Nucleus accumbens (tissue), 56 donors: Measurements from ENCODE around the gene ALK.
A peak's percentile ranks its signal among the peaks of the same experiment; 100 is the strongest.
"Not testable (repeated sequence)": the region's sequence is repeated elsewhere in the genome, so short reads cannot be mapped to it uniquely, and the experiment has no call there.

Experiments
- DNase-seq, 56 donors: peaks; one replicate each; lab custom pipeline; 2025; lab: John Stamatoyannopoulos, UW

Gene ALK

DNA sequence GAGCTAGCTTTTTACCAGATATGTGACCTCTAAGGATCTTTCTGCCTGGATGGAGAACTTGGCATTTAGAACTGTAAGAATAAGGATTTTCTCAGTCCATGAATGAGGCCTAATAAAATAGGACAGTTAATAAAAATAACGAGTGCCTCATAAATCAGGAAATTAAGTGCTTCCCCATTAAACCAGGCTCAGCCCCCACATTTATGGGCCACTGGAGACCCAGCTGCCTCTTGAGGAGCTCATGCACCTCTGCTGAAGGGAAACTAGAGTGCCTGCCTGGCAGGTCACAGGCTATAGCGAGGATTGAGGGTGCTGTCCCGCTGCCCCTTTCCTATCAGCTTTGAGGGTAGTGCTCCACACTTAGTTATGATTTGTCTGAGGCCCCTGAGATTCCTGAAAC is 158.0 kb downstream of the ALK start:
- no peak for DNase-seq

DNA sequence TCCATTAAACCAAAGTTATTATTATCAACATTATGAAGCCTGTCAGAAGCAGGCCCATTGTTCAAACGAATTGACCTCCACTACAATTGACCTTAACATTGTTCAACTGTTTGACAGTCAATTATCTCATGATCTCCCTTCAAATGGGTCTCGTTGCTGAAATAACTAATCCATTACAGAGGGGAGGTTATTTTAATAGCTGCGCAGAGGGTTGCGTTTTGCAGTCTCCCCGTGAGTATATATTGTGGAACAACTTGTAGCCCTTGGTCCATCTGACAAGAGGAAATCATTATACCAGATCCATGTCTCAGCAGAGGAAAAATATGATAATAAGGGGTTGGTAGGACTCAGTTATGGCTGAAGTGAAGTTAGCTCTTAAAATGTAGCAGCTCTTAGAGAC is 159.1 kb downstream of the ALK start:
- no peak for DNase-seq

DNA sequence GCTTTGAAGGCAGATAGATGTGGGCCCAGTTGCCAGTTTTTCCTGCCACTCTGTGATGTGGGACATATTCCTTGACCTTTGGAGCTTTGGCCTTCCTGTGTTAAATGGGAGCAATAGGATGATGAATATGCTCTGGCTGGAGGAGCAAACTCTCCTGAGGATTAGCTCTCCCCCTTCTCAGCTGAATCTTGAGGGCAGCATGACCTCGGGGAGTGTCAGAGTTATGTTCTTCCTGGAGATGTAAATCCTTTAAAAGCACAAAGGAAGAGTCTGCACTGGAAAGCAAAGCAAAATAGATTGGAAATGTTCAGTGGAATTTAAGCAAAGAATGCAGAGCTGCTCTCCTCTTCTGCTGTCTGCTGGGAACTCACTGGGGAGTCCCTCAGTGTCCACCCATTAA is 160.1 kb downstream of the ALK start:
- no peak for DNase-seq

DNA sequence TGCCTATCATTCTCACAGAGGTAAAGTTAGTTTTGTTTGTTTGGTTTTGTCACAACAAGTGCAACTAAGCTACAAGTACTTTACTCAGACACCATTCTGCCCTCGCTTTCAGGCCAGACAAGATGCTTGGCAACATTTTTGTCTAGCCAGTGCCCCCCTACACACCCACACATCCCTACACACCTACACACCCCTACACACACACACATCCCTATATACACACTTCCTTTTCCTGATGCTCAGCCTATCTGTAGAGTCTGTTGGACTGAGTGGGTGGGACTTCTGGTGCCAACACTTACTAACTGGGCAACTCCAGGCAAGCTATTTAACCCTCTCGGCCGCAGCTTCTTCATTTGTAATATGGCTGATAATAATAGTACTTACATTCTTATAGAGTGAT is 161.4 kb downstream of the ALK start:
- DNase-seq, result no peak

DNA sequence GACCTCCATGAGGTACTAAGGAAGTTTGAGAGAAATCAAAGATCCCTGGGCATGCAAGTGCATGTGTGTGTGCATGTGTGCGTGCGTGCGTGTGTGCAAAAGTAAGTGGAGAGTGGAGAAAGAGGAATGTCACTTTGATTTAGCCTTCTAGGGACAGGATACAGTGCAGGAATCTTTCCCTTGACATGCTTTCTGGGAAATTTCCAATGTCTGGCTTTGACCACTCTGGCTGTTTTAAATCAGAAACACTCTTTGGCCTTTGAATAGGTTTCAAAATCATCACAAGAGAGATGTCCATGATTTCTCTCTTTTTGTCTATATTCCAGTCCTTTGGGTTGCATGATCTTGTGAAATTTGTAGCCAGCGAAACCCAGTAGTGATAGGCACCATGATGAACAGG is 162.0 kb downstream of the ALK start:
- no peak for DNase-seq

DNA sequence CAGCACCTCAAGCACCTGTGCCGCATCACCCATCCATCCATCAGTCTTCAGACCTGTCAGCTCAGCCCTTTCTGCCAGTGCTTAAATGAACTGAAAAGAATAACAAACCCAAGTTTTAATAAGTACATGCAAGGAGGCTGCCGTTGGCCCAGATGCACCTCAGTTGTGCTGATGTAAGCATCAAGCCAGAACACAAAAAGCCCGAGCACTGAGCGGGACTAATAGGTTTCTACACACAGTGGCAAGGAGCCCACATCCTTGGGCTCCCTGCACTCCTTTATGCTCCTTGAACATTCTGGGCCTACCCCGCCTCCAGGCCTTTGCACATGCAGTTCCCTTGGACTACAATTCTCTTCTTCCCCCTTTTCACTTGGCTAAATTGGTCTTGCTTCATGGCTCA is 165.6 kb downstream of the ALK start:
- peak in 22 of 56 donors; percentile 2 to 65 (median 10) for DNase-seq

DNA sequence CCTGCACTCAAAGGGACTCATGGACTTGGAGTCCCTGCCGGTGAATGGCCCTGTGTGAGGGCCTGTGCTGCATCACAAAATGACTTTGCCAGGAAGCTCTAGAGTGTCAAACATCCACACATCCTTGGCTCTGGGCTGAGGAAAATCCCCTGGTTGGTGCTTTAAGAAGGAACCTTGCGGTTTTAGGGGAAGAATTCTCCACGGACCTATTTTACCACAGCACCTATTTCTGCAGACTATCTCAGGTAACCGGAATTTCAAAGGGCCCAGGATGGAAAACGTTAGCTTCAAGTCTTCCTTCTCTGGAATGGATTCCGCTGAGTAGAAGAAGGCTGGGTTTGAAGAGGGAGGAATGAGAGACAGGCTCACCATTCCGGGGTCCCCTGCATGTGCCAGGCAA is 166.2 kb downstream of the ALK start:
- no peak for DNase-seq

DNA sequence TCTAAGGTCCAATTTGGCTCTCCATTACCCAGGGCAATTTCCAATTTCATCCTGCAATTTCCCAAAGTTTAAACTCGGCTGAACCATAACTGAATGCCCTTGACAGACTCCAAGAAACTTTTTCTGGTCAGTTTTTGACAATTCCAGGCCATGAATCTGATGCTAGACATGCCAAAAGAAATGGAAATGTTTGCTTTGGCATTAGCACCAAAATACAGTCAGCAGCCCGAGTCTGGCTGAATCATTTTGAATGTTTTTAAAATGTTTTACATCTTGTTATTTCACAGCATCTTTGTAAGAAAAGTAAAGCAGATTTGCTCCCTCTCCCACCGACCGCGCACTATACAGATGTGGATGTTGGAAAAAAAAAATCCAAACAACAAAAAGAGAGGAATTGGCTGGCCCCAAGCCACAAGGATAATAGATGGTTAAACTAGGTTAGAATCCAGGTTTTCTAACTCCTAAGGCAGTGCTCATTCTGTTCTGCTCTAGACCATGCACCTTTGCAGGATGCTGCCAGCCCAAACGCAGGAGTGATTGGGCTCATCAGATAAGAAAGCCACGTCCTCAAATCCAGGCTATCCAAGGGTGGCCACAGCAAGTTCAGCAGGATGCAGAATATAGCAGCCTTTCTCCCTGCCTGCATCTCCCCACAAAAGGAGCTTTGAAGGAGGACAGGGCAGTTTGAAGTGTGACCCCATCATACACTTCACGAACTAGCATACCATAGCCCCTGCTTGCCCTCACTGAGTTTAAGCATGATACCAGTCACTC is 167.5 kb downstream of the ALK start:
- DNase-seq, result no peak

DNA sequence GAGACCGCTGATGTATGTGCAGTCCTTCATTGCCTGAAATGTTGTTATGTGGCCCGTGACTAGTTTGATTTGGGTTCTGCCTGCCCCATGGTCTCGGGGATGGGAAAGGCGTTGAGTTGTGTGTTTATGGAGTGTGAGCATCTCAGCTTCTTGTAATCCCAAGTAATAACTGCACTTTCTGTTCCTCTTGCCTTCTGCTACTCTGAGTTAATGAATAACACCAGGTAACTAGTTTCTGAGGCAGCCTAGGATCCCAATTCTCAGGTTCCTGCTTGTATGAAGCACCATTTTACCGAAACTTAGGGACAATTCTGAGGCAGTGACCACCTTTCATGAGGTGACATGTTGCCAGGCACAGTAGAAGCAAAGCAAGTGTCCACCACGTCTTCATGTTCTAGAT is 170.0 kb downstream of the ALK start:
- DNase-seq, result no peak

DNA sequence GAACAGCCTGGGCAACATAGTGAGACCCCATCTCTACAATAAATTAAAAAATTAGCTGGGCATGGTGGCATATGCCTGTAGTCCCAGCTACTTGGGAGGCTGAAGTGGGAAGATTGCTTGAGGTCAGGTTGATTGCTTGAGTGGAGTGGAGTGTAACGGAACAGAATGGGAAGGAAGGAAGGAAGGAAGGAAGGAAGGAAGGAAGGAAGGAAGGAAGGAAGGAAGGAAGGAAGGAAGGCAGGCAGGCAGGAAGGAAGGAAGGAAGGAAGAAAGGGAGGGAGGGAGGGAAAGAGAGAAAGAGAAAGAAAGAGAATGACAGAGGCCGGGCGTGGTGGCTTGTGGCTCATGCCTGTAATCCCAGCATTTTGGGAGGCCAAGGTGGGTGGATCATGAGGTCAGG is 170.9 kb downstream of the ALK start:
- not testable (repeated sequence) for DNase-seq

DNA sequence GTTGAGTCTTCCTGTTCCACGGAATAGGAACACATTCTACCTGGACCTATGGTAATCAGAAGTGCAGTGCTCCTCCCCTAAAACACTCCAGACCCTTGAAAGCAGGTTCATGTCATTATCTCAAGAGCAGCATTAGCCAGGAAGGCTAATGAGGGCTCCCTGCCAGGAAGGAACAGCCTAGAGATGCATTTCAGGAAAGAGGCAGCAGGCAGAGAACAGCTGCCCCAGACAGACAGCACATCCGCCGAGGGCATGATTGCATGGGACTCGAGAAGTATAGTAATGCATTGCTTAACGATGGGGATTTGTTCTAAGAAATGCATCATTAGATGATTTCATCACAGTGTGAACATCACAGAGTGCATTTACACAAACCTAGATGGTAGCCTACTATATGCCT is 171.5 kb downstream of the ALK start:
- no peak for DNase-seq

DNA sequence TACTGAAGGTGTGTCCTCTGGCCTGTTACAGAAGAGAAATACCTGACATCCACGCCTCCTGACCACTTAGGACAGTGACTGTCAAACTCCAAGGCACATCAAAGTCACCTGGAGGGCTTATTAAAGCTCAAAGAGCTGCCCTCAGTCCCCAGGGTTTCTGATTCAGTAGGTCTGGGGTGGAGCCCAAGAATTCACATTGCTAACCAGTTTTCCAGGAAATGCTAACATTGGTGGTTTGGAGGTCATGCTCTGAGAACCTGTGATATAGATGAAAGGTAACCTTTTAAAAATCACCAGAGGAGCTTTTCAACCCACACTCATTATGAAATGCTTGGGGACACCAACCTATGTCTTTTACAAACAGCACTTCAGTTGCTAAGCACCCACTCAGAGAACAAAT is 172.3 kb downstream of the ALK start:
- no peak for DNase-seq

DNA sequence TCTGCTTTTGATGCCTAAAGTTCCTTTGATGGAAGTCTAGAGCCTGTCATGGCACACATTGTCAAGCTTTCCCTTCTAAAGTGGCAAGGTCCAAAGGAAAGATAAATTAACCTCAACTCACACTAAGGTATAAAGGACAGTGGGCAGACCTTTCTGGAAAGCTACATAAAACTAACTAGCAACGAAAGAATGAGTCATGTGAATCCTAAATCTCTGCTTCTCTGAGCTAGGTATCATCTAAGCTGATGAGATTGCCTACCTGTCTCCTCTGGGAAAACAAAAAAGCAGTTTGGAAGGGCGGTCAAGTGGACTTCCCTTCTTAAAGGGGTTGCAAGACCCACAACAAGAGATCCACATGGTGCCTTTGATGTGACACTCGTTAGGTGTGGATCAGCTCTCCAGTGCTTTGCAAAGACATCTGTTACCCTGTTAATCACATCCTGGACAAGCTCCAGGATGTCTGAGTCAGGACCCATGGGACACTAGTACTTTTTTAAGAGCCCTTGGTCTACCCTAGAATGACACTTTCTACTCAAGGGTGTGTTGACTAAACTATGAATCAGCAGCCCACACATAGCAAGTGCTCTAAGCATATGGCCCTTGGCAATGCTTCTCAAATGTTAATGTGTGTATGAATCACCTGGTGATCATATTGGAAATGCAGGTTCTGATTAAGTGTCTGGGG is 173.5 kb downstream of the ALK start:
- DNase-seq, result no peak

DNA sequence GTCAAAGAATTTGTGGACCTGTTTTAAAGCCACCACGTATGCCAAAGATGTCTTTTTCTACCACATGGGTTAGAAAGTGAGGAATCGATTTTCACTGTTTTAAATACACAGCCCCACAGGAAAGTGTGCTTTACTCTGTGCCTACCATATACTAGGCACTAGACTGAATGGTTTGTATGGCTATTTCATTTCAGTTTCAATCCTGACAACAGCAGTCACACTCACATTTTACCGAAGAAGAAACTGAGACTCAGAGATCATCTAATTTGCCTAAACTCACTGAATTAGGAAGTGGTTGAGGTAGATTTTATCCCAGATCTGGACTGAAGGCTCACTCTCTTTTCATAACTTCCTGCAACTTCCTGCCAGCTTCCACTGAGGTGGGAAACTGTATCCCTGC is 176.4 kb downstream of the ALK start:
- DNase-seq, result no peak

DNA sequence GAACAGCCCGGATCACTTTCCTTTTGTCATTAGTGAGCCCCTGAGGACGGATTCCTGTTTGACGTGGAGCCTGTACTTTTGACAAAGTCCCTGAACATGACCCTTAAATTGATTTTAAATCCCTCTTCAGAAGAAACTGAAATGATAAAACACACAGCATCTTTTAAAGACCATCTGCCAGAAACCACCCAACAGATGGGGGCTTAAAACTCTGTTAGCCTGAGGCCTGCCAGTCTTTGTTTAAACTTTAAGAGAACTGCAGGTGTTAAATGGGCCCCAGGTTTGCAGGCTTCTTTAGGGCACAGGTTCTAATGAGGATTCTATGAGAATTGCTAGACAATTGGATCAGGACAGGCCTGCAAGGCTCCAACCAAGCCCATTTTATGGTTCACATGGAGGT is 177.9 kb downstream of the ALK start:
- DNase-seq, result no peak

DNA sequence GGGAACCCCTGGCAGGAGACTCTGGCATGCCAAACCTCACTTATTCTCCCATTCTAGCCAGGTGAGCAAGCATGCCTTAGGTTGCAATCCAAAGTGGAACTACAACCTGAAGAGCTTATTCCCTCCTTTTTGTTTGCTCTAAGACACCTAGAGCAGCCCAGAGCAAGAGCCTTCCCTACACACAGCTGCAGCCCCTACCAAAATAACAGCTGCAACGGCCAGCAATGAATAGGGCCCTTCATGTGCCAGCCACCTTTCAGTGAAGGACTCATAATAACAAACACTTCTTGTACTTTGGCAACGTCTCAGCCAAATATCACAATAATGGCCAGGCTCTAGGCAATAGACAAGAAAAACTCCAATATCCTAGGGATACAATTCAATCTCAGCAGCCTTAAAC is 178.7 kb downstream of the ALK start:
- DNase-seq, result peak in 4 of 56 donors; percentile 5 to 22 (median 6)

DNA sequence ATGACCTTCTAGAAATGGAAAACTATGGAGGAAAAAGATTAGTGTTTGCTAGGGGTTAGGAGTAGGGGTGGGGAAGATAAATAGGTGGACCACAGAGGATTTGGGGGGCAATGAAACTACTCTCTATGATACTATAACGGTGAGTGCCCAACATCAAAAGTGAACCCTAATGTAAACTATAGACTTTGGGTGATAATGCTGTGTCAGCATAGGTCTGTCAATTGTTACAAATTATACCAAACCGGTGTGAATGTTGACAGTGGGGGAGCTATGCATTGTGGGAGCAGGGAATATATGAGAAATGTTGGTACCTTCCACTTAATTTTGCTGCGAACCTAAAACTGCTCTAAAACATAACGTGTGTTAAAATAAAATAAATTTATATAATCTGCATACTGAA is 180.3 kb downstream of the ALK start:
- no peak for DNase-seq

DNA sequence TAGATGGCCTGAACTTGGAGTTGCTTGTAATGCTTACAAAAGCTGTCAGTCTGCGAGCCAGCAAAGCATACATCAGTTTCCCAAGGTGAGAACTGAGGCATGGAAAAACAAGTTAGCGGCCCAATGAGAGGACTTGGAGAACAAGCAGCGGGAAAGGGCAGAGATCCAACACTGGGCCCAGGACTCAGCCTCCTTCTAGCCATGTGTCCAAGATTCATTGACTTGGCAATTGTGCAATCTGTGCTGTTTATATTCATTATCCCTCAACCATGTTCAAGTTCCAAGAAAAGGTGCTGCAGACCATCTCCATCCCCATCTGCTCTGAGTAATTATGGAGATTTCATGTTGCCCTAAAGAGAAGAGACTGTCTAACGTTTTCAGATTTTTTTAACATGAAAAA is 187.4 kb downstream of the ALK start:
- DNase-seq, result no peak

DNA sequence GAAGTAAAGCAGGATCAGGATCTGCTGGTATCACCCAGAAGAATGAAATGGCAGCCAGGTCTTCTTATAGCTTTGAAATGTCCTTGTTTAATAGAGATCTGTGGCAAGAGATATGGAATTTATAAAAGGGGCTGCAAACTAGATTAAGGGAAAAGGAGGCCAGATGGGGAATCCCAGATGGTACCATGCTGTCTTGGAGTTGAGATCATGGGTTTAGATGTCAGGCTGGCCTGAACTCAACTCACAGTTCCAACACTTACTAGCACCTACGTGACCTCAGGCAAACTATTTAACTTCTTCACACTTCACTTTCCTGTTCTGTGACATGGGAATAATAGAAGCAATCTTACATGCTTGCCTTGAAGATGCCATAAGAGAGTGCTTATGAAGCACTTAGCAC is 188.2 kb downstream of the ALK start:
- no peak for DNase-seq

DNA sequence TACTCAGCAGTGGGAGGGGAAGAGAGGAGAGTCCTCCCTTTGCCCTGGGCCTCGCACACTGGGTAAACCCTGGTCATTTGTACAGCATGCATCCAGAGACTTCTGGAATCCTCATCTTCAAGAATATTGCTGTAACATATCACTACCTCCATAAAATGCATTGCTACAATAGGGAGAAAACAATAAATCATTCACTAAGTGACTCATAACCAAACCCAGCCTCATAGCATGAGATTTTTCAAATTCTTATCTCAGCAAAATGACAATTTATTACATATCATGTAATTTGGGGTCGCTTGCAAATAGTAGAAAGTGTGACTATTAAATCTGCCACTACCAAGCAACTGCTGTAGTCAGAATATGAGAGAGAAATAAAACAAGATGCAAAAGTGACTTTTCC is 189.4 kb downstream of the ALK start:
- DNase-seq, result no peak

DNA sequence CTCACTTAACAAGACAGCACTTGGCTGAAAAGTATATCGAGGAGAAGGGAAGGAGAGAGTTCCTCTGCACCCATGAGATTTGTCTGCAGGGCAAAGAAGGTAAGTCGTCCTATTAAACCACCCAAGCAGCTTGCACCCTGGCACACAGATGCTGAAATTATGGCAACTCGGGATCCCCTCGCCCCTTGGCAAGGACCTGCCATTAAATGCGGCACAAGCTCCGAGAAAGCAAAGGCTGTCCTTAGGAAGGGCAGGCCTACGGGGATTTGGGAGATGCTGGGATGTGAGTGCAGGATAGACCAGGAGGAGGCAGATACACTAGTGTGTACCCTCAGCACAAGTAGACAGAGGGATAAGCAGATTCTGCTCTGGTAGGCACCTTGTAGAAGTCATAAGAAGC is 191.5 kb downstream of the ALK start:
- no peak for DNase-seq

DNA sequence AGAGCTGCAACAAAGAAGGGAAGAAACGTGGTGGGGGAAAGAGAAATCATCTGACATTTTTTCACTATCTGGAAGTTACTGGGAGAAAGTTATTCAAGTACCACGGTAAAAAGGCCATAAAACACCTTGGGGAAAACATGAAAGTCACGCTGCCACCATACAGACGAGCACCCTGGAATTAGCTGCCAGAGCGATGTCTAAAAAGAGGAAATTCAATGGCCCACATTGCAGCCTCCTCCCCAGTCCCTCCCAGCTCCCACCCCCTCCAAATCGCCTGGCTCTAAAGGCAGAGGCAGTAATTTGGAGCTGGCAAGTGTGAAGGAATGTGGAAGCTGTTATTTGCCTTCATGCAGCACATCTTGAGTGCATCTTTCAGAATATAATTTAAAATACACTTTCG is 192.0 kb downstream of the ALK start:
- no peak for DNase-seq

DNA sequence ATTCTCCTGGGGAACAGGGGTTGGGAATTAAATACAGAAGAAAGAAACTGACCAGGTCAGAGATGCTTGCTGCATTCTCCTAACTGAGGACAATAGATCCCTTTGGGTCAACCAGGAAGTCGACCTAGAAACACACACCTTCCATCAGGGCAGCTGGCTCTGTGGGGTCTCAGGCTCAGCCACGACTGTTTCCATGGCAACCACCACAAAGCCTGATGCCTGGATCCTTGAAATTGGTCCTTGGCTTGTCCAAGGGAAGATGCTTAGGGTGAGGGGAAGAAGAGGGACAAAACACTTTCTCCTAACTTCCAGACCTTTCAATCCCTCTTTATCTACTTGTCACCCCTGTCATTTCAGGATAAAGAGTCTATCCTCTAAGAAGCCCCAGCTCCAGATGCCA is 194.4 kb downstream of the ALK start:
- DNase-seq, result no peak
